Measurements from ENCODE around the gene MLYCD.

MLYCD gene

DNA sequence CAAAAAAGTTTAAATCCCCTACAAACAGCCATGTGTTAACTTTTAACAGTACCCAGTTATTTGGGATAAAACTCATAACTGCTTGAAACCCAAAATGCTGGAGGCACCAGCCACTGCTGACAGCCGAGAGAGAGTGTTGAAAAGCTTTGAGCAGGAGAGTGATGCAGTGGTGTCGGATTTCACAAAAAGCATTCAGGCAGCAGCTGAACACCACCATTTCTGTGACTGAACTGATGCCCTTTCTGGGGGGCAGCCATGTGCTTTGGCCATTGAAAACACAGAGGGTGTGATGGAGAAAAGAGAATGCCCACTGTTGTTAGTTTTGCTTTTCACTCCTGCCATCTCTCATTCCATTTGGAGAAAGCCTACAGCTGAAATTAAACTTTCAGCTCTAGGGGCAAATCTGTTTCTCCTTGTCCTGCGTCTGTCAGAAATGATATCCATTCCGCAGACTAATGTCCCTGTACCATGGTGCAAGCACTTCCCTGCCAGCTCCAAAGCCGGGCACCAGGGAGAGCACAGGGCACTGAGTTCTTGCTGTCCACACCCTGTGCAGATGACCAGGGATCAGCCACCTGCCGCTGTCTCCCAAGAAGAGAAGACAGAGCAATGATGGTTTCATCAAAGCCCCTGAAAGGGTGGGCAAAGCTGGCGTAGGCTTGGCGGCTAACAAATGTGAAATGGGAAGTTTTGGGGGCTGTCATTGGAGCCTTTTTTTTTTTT lies 16.6 kb upstream of the MLYCD start:
- TF ChIP-seq, protein P1, sequence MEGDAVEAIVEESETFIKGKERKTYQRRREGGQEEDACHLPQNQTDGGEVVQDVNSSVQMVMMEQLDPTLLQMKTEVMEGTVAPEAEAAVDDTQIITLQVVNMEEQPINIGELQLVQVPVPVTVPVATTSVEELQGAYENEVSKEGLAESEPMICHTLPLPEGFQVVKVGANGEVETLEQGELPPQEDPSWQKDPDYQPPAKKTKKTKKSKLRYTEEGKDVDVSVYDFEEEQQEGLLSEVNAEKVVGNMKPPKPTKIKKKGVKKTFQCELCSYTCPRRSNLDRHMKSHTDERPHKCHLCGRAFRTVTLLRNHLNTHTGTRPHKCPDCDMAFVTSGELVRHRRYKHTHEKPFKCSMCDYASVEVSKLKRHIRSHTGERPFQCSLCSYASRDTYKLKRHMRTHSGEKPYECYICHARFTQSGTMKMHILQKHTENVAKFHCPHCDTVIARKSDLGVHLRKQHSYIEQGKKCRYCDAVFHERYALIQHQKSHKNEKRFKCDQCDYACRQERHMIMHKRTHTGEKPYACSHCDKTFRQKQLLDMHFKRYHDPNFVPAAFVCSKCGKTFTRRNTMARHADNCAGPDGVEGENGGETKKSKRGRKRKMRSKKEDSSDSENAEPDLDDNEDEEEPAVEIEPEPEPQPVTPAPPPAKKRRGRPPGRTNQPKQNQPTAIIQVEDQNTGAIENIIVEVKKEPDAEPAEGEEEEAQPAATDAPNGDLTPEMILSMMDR (IDR thresholded peaks at IDR 0.05; ENCODE audit: control extremely low read depth, extremely low read depth, low read depth, missing control alignments), result no peak
- ChIA-PET POLR2A (no interaction called here), CTCF (no interaction called here)
- DNase-seq (ENCODE audit: extremely low spot score), result no peak

DNA sequence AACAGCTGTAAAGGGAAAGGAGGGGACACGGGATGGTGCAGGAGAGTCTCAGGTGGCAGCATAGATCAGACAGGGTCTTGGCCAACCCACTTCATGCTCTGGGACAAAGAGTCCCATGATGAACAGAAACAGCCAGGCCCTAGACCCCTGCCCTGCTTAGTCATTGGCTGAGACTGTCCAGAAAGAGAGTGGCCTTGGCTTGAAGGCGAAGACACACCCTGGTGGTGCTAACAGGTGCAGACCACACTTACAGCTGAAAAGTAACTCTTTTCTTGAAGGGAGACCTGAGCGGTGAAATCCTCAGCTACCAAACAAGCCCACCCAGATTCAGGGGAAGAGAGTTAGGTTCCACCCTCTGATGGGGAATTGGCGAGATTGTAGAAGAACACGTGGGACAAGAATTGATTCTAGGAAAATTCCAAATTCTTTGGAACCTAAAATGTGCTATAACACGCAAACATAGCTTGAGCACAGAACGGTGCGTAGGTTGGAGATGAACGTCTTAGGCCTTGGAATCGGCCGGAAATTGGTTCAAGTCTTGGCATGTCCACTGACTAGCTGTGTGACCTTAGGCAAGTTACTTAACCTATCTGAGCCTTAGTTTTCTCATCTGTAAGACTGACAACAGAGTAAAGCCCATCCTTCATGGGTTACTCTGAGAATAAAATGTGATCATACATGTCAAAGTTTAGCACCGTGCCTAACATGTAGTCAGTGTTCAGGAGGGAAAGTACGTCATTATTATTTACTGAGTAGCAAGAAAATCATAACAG lies 12.5 kb upstream of the MLYCD start:
- TF ChIP-seq, protein P1 (IDR thresholded peaks at IDR 0.05; ENCODE audit: control extremely low read depth, extremely low read depth, low read depth, missing control alignments), result no peak
- CTCF ChIA-PET, result interaction anchor here (1.0 to 1.2 kb wide), 2 partner anchors 27 to 35 kb away, joined by 3 to 4 read pairs; no protein-coding TSS in a partner anchor
- POLR2A ChIA-PET, result no interaction called here
- DNase-seq (ENCODE audit: extremely low spot score), result no peak

DNA sequence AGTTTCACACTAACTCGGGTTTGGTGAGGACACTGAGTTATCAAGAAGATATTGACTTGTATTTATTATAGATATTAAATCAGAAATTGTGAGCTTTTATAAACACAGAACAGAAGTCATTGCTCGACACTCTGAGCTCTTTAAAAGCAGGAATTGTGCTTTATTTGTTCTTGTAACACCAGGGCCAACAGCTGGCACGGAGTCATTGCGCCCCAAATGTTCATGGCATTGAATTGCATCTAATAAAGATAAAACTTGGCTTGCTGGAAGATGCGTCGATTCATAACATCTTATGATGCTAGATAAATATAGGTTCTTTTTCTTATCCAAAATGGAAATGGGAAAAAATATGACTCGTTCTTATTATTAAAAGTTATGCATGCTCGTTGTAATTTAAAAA lies 11.8 kb upstream of the MLYCD start:
- TF ChIP-seq, protein P1 (IDR thresholded peaks at IDR 0.05; ENCODE audit: control extremely low read depth, extremely low read depth, low read depth, missing control alignments), result no peak
- DNase-seq (ENCODE audit: extremely low spot score), result no peak
- CTCF ChIA-PET, result interaction anchor here (1.0 kb wide), 1 partner anchor 26 kb away, joined by 4 read pairs; no protein-coding TSS in a partner anchor
- POLR2A ChIA-PET, result no interaction called here

DNA sequence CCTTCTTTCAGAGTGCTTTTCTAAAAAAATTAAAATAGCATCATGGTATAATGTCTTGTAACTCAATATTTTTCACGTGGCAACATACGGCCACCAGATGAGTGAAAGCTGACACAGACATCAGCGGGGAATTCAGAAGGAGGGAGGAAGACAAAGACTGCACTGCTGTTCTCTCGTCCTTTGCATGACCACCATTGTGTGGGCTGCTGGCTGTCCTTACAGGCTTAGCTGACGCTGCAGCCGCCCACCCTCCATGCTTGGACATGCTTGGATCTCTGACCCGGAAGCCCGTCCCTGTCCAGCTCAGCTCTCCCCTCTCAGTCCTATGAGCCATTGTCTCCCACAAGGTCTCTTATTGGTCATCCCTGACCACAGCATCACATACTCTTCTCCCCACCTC lies 11.4 kb upstream of the MLYCD start:
- ChIA-PET CTCF (no interaction called here), POLR2A (no interaction called here)
- no peak for DNase-seq (ENCODE audit: extremely low spot score)
- TF ChIP-seq, protein P1 (IDR thresholded peaks at IDR 0.05; ENCODE audit: control extremely low read depth, extremely low read depth, low read depth, missing control alignments), result no peak

DNA sequence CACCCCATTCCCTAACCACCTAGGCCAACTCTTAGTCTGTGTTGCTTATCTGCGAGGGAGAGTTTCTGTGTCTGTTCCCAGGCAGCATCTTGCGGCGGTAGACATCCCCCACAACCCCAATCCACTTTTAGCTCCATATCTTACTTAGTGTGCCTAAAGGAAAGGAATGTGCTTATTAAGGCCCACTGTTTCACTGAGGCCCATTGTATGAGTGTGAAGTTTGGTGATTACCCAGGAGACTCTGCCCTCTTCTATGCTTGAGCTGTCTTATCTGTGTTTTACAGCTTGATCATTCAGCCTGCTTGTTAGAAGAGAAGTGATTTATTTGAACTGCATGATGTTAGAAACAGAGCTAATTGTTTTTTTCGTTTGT lies 10.3 kb upstream of the MLYCD start:
- no peak for DNase-seq (ENCODE audit: extremely low spot score)
- TF ChIP-seq, protein P1 (IDR thresholded peaks at IDR 0.05; ENCODE audit: control extremely low read depth, extremely low read depth, low read depth, missing control alignments), result no peak
- ChIA-PET CTCF (interaction anchor here (1.3 kb wide), 1 partner anchor 9 kb away, joined by 3 read pairs; no protein-coding TSS in a partner anchor), POLR2A (no interaction called here)

DNA sequence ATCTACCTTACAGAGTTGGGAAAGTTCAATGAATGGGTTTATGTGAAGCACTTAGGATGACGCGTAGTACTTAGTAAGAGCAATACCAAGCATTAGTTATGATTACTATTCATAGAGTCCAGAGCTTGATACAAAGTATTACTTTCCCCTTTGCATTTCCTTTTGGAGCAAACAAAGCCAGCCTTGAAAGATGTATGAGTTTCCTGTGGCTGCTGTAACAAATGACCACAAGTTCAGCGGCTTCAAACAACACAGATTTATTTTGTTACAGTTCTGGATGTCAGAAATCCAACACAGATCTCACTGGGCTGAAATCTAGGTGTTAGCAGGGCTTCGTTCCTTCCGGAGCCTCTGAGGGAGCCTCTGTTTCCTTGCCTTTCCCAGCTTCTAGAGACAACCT lies 8.6 kb upstream of the MLYCD start:
- CTCF ChIA-PET, result no interaction called here
- POLR2A ChIA-PET, result no interaction called here
- no peak for DNase-seq (ENCODE audit: extremely low spot score)
- TF ChIP-seq, protein P1 (IDR thresholded peaks at IDR 0.05; ENCODE audit: control extremely low read depth, extremely low read depth, low read depth, missing control alignments), result no peak

Measured in GM10248 (cell line).